NOMO-1 treated with dmso at 0.1 percent for 144 hours (cell line): ENCODE results near the gene HGS.

ENCODE experiments used
- DNase-seq: peaks from one replicate; lab custom pipeline; 2025; ENCODE audit not compliant: unreplicated experiment; lab: John Stamatoyannopoulos, UW

HGS gene

GRCh38 chr17:81703747-81704654 lies 20.2 kb downstream of the HGS start:
- no peak for DNase-seq

- DNase-seq: no peak
Observed at GRCh38 chr17:81705518-81706231, 21.9 kb downstream of the HGS start.

- no peak for DNase-seq
Observed at GRCh38 chr17:81706232-81706611, 22.4 kb downstream of the HGS start.

GRCh38 chr17:81706757-81707624 lies 23.2 kb downstream of the HGS start:
- DNase-seq: no peak

- no peak for DNase-seq
Observed at GRCh38 chr17:81707725-81708646, 24.2 kb downstream of the HGS start.

- no peak for DNase-seq
Observed at GRCh38 chr17:81708739-81709185, 25.0 kb downstream of the HGS start.

GRCh38 chr17:81710514-81711308 lies 26.9 kb downstream of the HGS start:
- peak; percentile 24 for DNase-seq

- peak; percentile 76 for DNase-seq
Observed at GRCh38 chr17:81711814-81712467, 28.1 kb downstream of the HGS start, which contains the start of gene SLC25A10. SLC25A10 (plus strand) TSS chr17:81712284; CDS start chr17:81712427, 143 bp downstream.

- no peak for DNase-seq
Observed at GRCh38 chr17:81712468-81713003, 28.7 kb downstream of the HGS start.

GRCh38 chr17:81713004-81713555 lies 29.3 kb downstream of the HGS start:
- DNase-seq: no peak

GRCh38 chr17:81713556-81714411 lies 30.0 kb downstream of the HGS start:
- no peak for DNase-seq

GRCh38 chr17:81714412-81715106 lies 30.7 kb downstream of the HGS start:
- DNase-seq: no peak

- DNase-seq: no peak
Observed at GRCh38 chr17:81715107-81715871, 31.5 kb downstream of the HGS start.

GRCh38 chr17:81715872-81716673 lies 32.3 kb downstream of the HGS start:
- no peak for DNase-seq

- DNase-seq: no peak
Observed at GRCh38 chr17:81716674-81716996, 32.8 kb downstream of the HGS start.
